Measurements from ENCODE around the gene CEP72. TPM values are rescaled to one million over a fixed set of nuclear protein-coding genes. Genes with fewer than 3 reads are reported as not detected.

The CEP72 gene
- total and polyA plus RNA-seq, 11 donors, result 0.58 to 4.1 (median 1.6) TPM

DNA sequence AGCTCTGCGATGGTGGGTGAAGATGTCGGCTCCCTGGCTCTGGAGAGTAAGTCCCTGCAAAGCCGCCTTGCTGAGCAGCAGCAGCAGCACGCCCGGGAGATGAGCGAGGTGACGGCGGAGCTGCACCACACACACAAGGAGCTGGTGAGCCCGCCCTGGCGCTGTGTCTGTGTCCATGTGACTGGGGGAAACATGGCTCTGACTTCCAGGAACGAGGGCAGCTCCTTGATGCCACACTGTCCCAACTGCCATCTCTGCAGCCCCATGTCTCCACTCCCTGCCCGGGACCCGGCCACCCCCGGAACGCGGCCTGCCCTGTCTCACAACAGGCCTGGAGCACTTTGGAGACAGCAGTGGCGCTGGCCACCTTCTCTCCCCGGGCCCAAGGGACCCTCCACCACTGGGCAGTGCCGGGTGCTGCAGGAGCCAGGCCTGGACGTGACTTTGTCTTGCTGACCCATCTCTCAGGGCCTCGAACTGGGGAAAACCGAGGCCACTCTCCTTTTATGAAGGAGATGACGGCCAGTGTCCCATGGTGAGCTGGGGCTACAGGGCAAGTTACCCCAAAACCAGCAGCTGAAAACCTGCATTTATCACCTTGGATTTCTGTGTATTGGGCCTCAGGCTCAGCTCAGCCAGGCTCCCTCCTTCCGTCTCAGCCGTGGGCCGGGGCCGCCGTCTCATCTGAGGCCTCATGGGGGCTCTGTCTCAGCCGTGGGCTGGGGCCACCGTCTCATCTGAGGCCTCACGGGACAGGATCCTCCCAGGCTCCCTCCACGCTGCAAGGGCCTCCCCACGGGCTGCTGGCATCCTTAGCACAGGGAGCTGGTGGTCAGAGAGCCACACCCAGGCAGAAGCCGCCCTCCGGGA lies 28.6 kb downstream of the CEP72 start:
- H3K27me3 ChIP-seq, result no peaks in the 10 kb centered on the region
- intact Hi-C loops (cut with DNase I), result no loop called here
- ATAC-seq, result peak in 1 of 4 donors; percentile 8
- H3K4me1 ChIP-seq, result no peaks in the 10 kb centered on the region
- no peak overlapping the region for H3K27ac ChIP-seq
- no peak overlapping the region for H3K4me3 ChIP-seq
- peaks cover 0 to under 1% (median 0%) of the 10 kb centered on the region in 12 donors for H3K9me3 ChIP-seq
- peak in 1 of 5 donors; percentile 2 for DNase-seq
- WGBS, 4 donors, result 89 to 95% (median 92%) methylated on average over 33 to 35 of the region's 35 CpGs
- H3K36me3 ChIP-seq, result peaks cover 0 to 44% (median 13%) of the 10 kb centered on the region in 9 donors
- no peak for TF ChIP-seq CTCF (IDR thresholded peaks at IDR 0.05)
- TF ChIP-seq POLR2A (IDR thresholded peaks at IDR 0.05), result no peak

- DNase-seq, result no peak
- Histone ChIP-seq H3K27me3 (no peaks in the 10 kb centered on the region), H3K9me3 (no peaks in the 10 kb centered on the region), H3K27ac (no peak overlapping the region), H3K4me1 (no peaks in the 10 kb centered on the region), H3K4me3 (no peak overlapping the region), H3K36me3 (peaks cover 0 to 41% (median 9%) of the 10 kb centered on the region in 9 donors)
- 87 to 94% (median 91%) methylated on average over 14 of the region's 14 CpGs for WGBS, 4 donors
- TF ChIP-seq POLR2A (IDR thresholded peaks at IDR 0.05), result no peak
- no peak for TF ChIP-seq CTCF (IDR thresholded peaks at IDR 0.05)
- intact Hi-C loops (cut with DNase I), result no loop called here
- no peak for ATAC-seq
These were observed 29.2 kb downstream of the CEP72 start for GRCh38 chr5:641331-641765.

GRCh38 chr5:642481-642880 lies 30.3 kb downstream of the CEP72 start:
- no peak for ATAC-seq
- DNase-seq, result no peak
- H3K9me3 ChIP-seq, result no peaks in the 10 kb centered on the region
- 94 to 100% (median 96%) methylated on average over 10 to 14 of the region's 14 CpGs for WGBS, 4 donors
- H3K4me3 ChIP-seq, result no peak overlapping the region
- H3K27ac ChIP-seq, result no peak overlapping the region
- TF ChIP-seq POLR2A (IDR thresholded peaks at IDR 0.05), result no peak
- no peak for TF ChIP-seq CTCF (IDR thresholded peaks at IDR 0.05)
- peaks cover 0 to 37% (median 9%) of the 10 kb centered on the region in 9 donors for H3K36me3 ChIP-seq
- no peaks in the 10 kb centered on the region for H3K4me1 ChIP-seq
- no peaks in the 10 kb centered on the region for H3K27me3 ChIP-seq
- intact Hi-C loops (cut with DNase I), result no loop called here

DNA sequence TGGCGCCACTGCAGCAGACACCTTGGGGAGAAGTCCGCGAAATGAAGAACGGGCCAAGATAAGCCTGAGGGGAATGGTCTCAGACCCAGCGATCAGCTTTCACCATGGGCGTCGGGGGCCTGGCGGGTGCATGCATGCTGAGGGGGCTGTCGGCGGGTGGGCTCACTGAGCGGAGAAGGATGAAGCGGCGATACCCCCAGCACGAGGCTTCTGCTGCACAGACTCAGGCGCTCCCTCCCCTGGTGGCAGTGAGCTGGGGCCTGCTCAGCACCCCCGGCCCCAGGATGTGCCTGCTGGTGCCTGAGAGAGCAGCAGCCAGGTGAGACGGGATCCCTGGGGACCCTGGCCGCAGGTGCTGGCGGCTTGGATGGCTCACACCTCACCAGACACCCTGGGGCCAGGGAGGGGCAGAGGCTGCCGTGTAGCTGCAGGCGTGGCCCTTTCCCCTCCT lies 31.2 kb downstream of the CEP72 start:
- H3K27ac ChIP-seq, result no peak overlapping the region
- H3K4me1 ChIP-seq, result no peaks in the 10 kb centered on the region
- WGBS, 4 donors, result 86 to 96% (median 95%) methylated on average over 14 to 21 of the region's 21 CpGs
- ATAC-seq, result no peak
- intact Hi-C loops (cut with DNase I), result no loop called here
- TF ChIP-seq CTCF (IDR thresholded peaks at IDR 0.05) (no peak), POLR2A (IDR thresholded peaks at IDR 0.05) (no peak)
- no peak for DNase-seq
- no peak overlapping the region for H3K4me3 ChIP-seq
- H3K27me3 ChIP-seq, result no peaks in the 10 kb centered on the region
- peaks cover 0 to 34% (median 9%) of the 10 kb centered on the region in 9 donors for H3K36me3 ChIP-seq
- no peaks in the 10 kb centered on the region for H3K9me3 ChIP-seq

Data from heart left ventricle (tissue), 16 donors.